ENCODE results near the gene NVL. TPM values are rescaled to one million over a fixed set of nuclear protein-coding genes. Genes with fewer than 3 reads are reported as not detected.

NVL gene
- total RNA-seq, 4 donors from 2014 or later = 15.5 to 41.1 (median 28.3) TPM

- Histone ChIP-seq H3K27ac (no peak overlapping the region), H3K4me1 (no peaks in the 10 kb centered on the region), H3K9me3 (no peaks in the 10 kb centered on the region), H3K27me3 (no peaks in the 10 kb centered on the region), H3K4me3 (no peak overlapping the region), H3K36me3 (no peaks in the 10 kb centered on the region)
- no peak for DNase-seq (ENCODE audit: low spot score in 2 of 2)
- no peak for TF ChIP-seq POLR2A (IDR thresholded peaks at IDR 0.05)
- TF ChIP-seq EP300 (IDR thresholded peaks at IDR 0.05) = no peak
- TF ChIP-seq, protein P1, sequence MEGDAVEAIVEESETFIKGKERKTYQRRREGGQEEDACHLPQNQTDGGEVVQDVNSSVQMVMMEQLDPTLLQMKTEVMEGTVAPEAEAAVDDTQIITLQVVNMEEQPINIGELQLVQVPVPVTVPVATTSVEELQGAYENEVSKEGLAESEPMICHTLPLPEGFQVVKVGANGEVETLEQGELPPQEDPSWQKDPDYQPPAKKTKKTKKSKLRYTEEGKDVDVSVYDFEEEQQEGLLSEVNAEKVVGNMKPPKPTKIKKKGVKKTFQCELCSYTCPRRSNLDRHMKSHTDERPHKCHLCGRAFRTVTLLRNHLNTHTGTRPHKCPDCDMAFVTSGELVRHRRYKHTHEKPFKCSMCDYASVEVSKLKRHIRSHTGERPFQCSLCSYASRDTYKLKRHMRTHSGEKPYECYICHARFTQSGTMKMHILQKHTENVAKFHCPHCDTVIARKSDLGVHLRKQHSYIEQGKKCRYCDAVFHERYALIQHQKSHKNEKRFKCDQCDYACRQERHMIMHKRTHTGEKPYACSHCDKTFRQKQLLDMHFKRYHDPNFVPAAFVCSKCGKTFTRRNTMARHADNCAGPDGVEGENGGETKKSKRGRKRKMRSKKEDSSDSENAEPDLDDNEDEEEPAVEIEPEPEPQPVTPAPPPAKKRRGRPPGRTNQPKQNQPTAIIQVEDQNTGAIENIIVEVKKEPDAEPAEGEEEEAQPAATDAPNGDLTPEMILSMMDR (IDR thresholded peaks at IDR 0.05) = no peak
- 70% methylated on average over 7 of the region's 7 CpGs for WGBS, 2 donors
These were observed 110.3 kb downstream of the NVL start for GRCh38 chr1:224219612-224220059.

DNA sequence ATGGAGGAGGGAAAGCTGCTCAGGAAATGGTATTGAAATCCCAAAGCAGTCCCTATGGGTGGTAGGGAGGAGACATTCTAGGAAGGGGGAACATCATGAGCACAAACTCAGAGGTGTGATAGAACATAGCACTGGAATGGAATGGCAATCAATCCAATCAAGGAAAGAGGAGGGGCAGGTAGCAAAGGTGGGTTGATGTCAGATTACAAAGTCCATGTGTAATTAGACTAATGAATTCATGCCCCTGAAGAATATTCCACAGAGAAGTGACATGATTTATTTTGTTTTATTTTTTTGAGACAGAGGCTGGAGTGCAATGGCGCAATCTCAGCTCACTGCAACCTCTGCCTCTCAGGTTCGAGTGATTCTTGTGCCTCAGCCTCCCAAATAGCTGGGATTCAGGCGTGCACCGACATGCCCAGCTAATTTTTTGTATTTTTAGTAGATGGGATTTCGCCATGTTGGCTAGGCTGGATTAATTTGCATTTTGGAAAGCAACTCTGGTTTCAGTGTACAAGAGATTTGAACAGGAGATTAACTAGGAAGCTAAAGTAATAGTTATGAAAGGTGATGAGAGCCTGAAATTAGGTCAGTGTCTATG lies 110.9 kb downstream of the NVL start:
- WGBS, 2 donors = 89 to 91% methylated on average over 5 of the region's 5 CpGs
- Histone ChIP-seq H3K36me3 (no peaks in the 10 kb centered on the region), H3K27ac (no peak overlapping the region), H3K4me1 (no peaks in the 10 kb centered on the region), H3K9me3 (no peaks in the 10 kb centered on the region), H3K4me3 (no peak overlapping the region), H3K27me3 (no peaks in the 10 kb centered on the region)
- no peak for DNase-seq (ENCODE audit: low spot score in 2 of 2)
- TF ChIP-seq, protein P1 (IDR thresholded peaks at IDR 0.05) = no peak
- TF ChIP-seq POLR2A (IDR thresholded peaks at IDR 0.05) = no peak
- TF ChIP-seq EP300 (IDR thresholded peaks at IDR 0.05) = no peak

GRCh38 chr1:224217655-224218623 lies 112.0 kb downstream of the NVL start:
- WGBS, 2 donors = 66 to 71% methylated on average over 11 of the region's 11 CpGs
- Histone ChIP-seq H3K4me1 (no peaks in the 10 kb centered on the region), H3K27me3 (no peaks in the 10 kb centered on the region), H3K9me3 (no peaks in the 10 kb centered on the region), H3K27ac (no peak overlapping the region), H3K4me3 (no peak overlapping the region), H3K36me3 (no peaks in the 10 kb centered on the region)
- TF ChIP-seq POLR2A (IDR thresholded peaks at IDR 0.05) (no peak), EP300 (IDR thresholded peaks at IDR 0.05) (no peak)
- TF ChIP-seq, protein P1 (IDR thresholded peaks at IDR 0.05) = no peak
- DNase-seq (ENCODE audit: low spot score in 2 of 2) = no peak

DNA sequence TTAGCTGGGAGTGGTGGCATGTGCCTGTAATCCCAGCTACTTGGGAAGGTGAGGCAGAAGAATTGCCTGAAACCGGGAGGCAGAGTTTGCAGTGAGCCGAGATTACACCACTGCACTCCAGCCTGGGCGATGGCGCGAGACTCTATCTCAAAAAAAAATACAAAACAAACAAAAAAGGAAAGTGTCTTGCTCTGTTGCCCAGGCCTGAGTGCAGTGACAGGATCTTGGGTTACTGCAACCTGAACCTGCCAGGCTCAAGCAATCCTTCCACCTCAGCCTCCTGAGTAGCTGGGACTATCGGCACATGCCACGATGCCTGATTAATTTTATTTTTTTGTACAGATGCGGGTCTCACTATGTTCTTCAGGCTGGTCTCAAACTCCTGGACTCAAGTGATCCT lies 113.6 kb downstream of the NVL start:
- DNase-seq (ENCODE audit: low spot score in 2 of 2) = no peak
- no peak for TF ChIP-seq EP300 (IDR thresholded peaks at IDR 0.05)
- TF ChIP-seq, protein P1 (IDR thresholded peaks at IDR 0.05) = no peak
- TF ChIP-seq POLR2A (IDR thresholded peaks at IDR 0.05) = no peak
- H3K27ac ChIP-seq = no peak overlapping the region
- no peaks in the 10 kb centered on the region for H3K27me3 ChIP-seq
- WGBS, 2 donors = 97% methylated on average over 8 of the region's 8 CpGs
- no peaks in the 10 kb centered on the region for H3K36me3 ChIP-seq
- H3K4me1 ChIP-seq = no peaks in the 10 kb centered on the region
- no peak overlapping the region for H3K4me3 ChIP-seq
- no peaks in the 10 kb centered on the region for H3K9me3 ChIP-seq
